Endodermal cell (in vitro differentiated cells): ENCODE measurements around the gene TECTA. TPM values are rescaled to one million over a fixed set of nuclear protein-coding genes. Genes with fewer than 3 reads are reported as not detected.

Source experiments
- DNase-seq: peaks from one replicate; pipeline ENCODE4 v3.0.0-alpha.2; 2017
- H3K27ac ChIP-seq: 2 replicates; pipeline ENCODE4 v1.5.1; 2013; ENCODE audit warnings: mild to moderate bottlenecking, low read depth, low read length, moderate library complexity
- H3K27me3 ChIP-seq: 2 replicates; pipeline ENCODE4 v1.6.1; 2013; ENCODE audit warnings: mild to moderate bottlenecking, low read length, moderate library complexity; ENCODE audit not compliant: insufficient read depth, control insufficient read depth, poor library complexity, severe bottlenecking
- H3K36me3 ChIP-seq: 2 replicates; pipeline ENCODE4 v1.7.0; 2013; ENCODE audit warnings: mild to moderate bottlenecking, low read length, moderate library complexity; ENCODE audit not compliant: control insufficient read depth, insufficient read depth
- H3K4me1 ChIP-seq: one replicate; pipeline ENCODE4 v1.7.0; 2013; ENCODE audit warnings: low read length; ENCODE audit not compliant: control insufficient read depth, insufficient read depth
- H3K4me3 ChIP-seq: 2 replicates; pipeline ENCODE4 v1.5.1; 2013; ENCODE audit warnings: mild to moderate bottlenecking, low read length, moderate library complexity
- H3K9ac ChIP-seq: 2 replicates; pipeline ENCODE4 v1.6.1; 2013; ENCODE audit warnings: mild to moderate bottlenecking, low read length, moderate library complexity; ENCODE audit not compliant: poor library complexity, severe bottlenecking; ENCODE audit errors: extremely low read depth
- H3K9me3 ChIP-seq: 2 replicates; pipeline ENCODE4 v1.6.1; 2013; ENCODE audit warnings: mild to moderate bottlenecking, low read length, moderate library complexity; ENCODE audit not compliant: control insufficient read depth
- H3K27ac Mint-ChIP-seq: 2 replicates; pipeline ENCODE4 v1.8.0; 2020; ENCODE audit warnings: mixed read lengths
- H3K27me3 Mint-ChIP-seq: 2 replicates; pipeline ENCODE4 v1.8.0; 2021; ENCODE audit warnings: mild to moderate bottlenecking, mixed read lengths; ENCODE audit not compliant: insufficient read depth
- H3K36me3 Mint-ChIP-seq: 2 replicates; pipeline ENCODE4 v1.8.0; 2020; ENCODE audit warnings: low read depth, mixed read lengths
- H3K4me1 Mint-ChIP-seq: 2 replicates; pipeline ENCODE4 v1.8.0; 2020; ENCODE audit warnings: mixed read lengths
- H3K4me3 Mint-ChIP-seq: 2 replicates; pipeline ENCODE4 v1.8.0; 2020; ENCODE audit warnings: mild to moderate bottlenecking, moderate library complexity, mixed read lengths
- H3K9me3 Mint-ChIP-seq: 2 replicates; pipeline ENCODE4 v1.8.0; 2020; ENCODE audit warnings: mild to moderate bottlenecking, mixed read lengths
- CTCF ChIP-seq: fragments of 200-600 bp; sonication (generic); conservative IDR thresholded peaks from 2 replicates; pipeline ENCODE4 v1.5.0; 2021; ENCODE audit warnings: antibody characterized with exemption, mild to moderate bottlenecking
- WGBS, 2 experiments: methylation state at CpG; one replicate each; pipeline versions ENCODE4 v1.1.5 to v1.1.7; 2013; ENCODE audit warnings: missing lambda C conversion rate in 2 of 2, mixed read lengths in 1 of 2; ENCODE audit not compliant: insufficient coverage in 1 of 2, insufficient read length in 1 of 2; 5-methylcytosine and 5-hydroxymethylcytosine counted together
- total RNA-seq, 2 donors: library from RNA; stranded (reverse); fragmentation: NEBNext Ultra II Directional in 1 of 2; extraction: Animal tissue kit (Norgen Biotek cat#: 25700) in 1 of 2; gene quantifications; 2 replicates in 1 of 2; 3 replicates in 1 of 2; pipeline ENCODE4 v1.2.1, GENCODE V29; 2021

TECTA gene
- total RNA-seq, 2 donors from 2014 or later = 1.4 to 2.2 TPM

GRCh38 chr11:121058941-121059340, 42.1 kb upstream of the TECTA start:
- Histone ChIP-seq H3K9ac (no peak overlapping the region), H3K27ac (no peak overlapping the region), H3K27me3 (no peaks in the 10 kb centered on the region), H3K4me3 (no peak overlapping the region), H3K4me1 (no peaks in the 10 kb centered on the region), H3K9me3 (no peaks in the 10 kb centered on the region), H3K36me3 (peaks cover 90% of the 10 kb centered on the region)
- Mint-ChIP-seq H3K27me3 (no peaks in the 10 kb centered on the region), H3K4me3 (no peak overlapping the region), H3K27ac (no peak overlapping the region), H3K9me3 (no peaks in the 10 kb centered on the region), H3K36me3 (peaks cover 53% of the 10 kb centered on the region), H3K4me1 (no peaks in the 10 kb centered on the region)
- no peak for TF ChIP-seq CTCF
- DNase-seq = no peak
- WGBS, 2 experiments = 90 to 96% methylated on average over 2 of the region's 3 CpGs

- Mint-ChIP-seq H3K4me3 (no peak overlapping the region), H3K36me3 (peaks cover 53% of the 10 kb centered on the region), H3K9me3 (no peaks in the 10 kb centered on the region), H3K4me1 (no peaks in the 10 kb centered on the region), H3K27me3 (no peaks in the 10 kb centered on the region), H3K27ac (no peak overlapping the region)
- Histone ChIP-seq H3K27ac (no peak overlapping the region), H3K9ac (no peak overlapping the region), H3K36me3 (peaks cover 90% of the 10 kb centered on the region), H3K4me3 (no peak overlapping the region), H3K9me3 (no peaks in the 10 kb centered on the region), H3K4me1 (no peaks in the 10 kb centered on the region), H3K27me3 (no peaks in the 10 kb centered on the region)
- 90 to 93% methylated on average over 2 to 3 of the region's 3 CpGs for WGBS, 2 experiments
- TF ChIP-seq CTCF = no peak
- no peak for DNase-seq
Measured at GRCh38 chr11:121059605-121060004, 41.4 kb upstream of the TECTA start.

DNA sequence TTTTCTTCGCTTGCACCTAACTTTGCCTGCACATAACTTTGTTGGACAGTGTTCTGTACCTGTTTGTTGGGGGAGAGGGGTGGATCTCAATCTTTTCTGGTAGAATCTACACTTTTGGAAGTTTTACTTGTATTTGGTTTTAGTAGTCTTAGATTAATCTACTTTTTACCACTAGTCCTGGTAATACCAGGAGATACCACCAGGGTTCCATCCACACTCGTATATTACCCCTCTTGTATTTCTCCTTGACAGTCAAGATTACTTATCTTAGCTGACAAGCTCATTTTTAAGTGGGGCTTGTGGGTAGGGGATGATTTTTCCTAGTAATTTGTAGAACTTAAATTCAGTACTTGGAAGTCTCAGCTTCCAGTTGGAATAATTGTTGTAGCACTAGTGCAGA, 37.3 kb upstream of the TECTA start:
- Histone ChIP-seq H3K36me3 (peaks cover 54% of the 10 kb centered on the region), H3K4me1 (no peaks in the 10 kb centered on the region), H3K9me3 (no peaks in the 10 kb centered on the region), H3K9ac (no peak overlapping the region), H3K27me3 (no peaks in the 10 kb centered on the region), H3K4me3 (no peak overlapping the region), H3K27ac (no peak overlapping the region)
- no peaks in the 10 kb centered on the region for H3K9me3 Mint-ChIP-seq
- peaks cover 50% of the 10 kb centered on the region for H3K36me3 Mint-ChIP-seq
- H3K27me3 Mint-ChIP-seq = no peaks in the 10 kb centered on the region
- no peak overlapping the region for H3K27ac Mint-ChIP-seq
- no peaks in the 10 kb centered on the region for H3K4me1 Mint-ChIP-seq
- peak; percentile 42 for DNase-seq
- no peak overlapping the region for H3K4me3 Mint-ChIP-seq
- TF ChIP-seq CTCF = peak; percentile 75
- WGBS, 2 experiments = 86% methylated on average over 2 of the region's 2 CpGs; no CpG with 5 or more reads in 1 of the 2 experiments
